Germinal center (tissue), 1 donor: ENCODE data around the gene LAMB3.
A peak's percentile ranks its signal among the peaks of the same experiment; 100 is the strongest.
"Not testable (repeated sequence)": the region's sequence is repeated elsewhere in the genome, so short reads cannot be mapped to it uniquely, and the experiment has no call there.

Source experiments
- DNase-seq: peaks from one replicate; pipeline ENCODE4 v3.0.0; 2012; ENCODE audit warnings: mixed read lengths, low spot score

LAMB3 gene

DNA sequence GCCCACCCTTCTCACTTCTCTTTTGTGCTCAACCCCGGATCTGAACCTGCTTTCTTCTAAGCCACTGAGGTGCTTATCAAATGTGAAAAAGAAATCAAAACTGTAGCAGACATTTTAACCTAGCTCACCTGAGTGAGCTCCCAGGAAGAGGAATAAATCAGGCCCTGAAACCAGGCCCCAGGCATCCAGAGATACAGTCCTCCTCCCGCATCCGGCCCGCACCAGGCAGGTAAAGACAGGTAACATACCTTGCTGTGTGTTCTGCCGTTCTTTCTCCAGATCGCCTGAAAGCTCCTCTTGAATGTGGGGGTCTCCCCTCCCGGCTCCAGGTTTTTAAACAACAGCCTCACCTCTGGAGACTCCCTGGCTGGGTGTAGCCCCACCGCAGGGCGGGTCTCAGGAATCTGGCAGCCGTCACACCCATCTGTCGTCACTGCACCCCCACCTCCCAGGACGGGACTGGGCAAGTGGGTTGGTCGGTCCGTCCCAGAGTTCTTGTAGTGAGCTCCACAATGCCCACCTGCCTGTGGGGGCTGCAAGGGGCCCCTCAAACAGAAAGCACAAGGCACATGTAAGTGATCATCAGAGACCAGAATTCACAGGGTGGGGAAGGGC, at the start of gene LAMB3:
Gene LAMB3 (minus strand): TSS at position 305 of the 615 bp plus-strand sequence. CDS start 1,481 bp downstream, outside the sequence.
- DNase-seq = no peak

- not testable (repeated sequence) for DNase-seq
Observed at GRCh38 chr1:209700686-209701085, 48.5 kb upstream of the LAMB3 start.

DNA sequence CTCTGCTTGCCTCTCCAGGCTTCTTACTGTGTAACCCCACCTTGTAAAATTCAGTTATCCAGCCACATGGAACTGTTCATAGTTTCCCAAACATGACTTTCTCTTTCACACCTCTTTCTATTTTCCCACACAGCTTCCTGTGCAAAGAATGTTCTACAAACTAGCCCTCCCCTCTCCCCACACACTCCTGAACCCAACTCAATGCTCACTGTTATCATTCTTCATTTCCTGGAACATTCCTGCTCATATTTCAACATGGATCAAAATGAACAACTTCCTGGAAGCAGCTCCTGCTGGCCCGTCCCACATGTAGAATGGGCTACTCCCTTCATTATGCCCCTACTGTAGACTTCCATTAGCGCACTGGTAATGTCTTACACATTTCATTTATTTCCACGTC, 44.9 kb upstream of the LAMB3 start:
- DNase-seq = no peak

GRCh38 chr1:209696673-209697072, 44.4 kb upstream of the LAMB3 start:
- no peak for DNase-seq

- peak; percentile 54 for DNase-seq
Observed at GRCh38 chr1:209692745-209693504, 40.7 kb upstream of the LAMB3 start.

DNA sequence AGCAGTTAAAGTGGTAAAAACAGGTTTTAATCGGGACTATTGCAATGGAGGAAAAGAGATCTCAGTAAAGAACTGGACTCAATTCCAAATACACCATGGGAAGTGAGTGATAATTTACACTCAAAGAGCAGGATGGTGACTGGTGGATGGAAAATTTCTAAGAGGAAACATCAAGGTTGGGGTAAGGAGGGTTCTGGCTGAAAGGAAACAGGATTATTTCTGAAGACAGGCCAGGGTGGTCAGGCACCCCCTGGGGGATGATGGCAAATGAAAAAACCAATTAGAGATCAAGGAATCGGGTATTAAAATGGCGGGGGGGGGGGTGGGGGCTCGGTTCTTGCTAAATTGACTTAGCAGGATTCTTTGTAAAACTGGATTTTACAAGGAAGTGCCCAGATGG, 40.1 kb upstream of the LAMB3 start:
- no peak for DNase-seq

GRCh38 chr1:209691237-209691636, 39.0 kb upstream of the LAMB3 start:
- no peak for DNase-seq

GRCh38 chr1:209689477-209689876, 37.3 kb upstream of the LAMB3 start:
- no peak for DNase-seq

GRCh38 chr1:209688746-209689234, 36.6 kb upstream of the LAMB3 start:
- DNase-seq = no peak

DNA sequence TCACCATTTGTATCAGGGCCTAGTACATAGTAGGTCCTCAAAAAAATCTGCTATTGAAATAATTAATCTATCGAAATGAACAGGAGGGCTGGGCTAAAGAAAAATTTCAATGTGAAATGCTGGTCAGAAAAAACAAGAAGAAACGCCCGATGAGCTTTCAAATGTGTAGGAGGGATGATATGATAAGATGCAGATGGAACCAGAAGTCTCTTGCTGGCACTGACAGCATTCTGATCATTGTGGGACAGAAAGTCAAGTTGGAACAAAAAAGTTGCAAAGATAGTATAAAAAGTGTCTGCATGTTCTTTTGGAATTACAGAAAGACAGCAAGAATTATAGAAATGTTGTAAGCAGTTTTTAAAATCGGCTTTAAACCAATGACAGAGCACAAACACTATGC, 34.1 kb upstream of the LAMB3 start:
- no peak for DNase-seq

GRCh38 chr1:209685821-209686220, 33.6 kb upstream of the LAMB3 start:
- no peak for DNase-seq

DNA sequence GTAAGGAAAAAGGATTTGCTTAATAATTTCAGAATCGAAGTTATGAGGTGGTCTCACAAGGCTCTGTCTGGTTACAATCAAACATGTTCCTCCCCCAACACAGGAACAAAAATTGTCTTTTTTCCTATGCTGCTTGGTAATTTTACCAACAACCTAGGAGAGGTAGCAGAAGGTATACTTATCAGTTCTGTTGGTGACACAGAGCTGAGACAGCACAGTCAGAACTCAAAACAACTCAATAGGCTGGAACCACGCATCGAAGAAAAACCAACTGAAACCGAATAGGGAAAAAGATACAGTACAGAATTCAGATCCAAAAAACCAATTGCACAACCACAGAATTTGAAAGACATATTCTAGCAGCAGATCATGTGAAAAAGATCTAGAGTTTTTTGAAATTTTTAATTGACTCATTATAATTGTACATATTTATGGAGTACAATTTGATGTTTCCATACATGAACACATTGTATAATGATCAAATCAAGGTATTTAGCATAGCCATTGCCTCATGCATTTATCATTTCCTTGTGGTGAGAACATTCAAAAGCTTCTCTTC, 26.8 kb upstream of the LAMB3 start:
- DNase-seq = no peak

- no peak for DNase-seq
Observed at GRCh38 chr1:209675565-209676154, 23.4 kb upstream of the LAMB3 start.

GRCh38 chr1:209674957-209675564, 22.8 kb upstream of the LAMB3 start, which contains the start of gene G0S2:
Gene G0S2 (plus strand): TSS chr1:209675412. CDS start chr1:209675685, 273 bp downstream.
- no peak for DNase-seq

DNA sequence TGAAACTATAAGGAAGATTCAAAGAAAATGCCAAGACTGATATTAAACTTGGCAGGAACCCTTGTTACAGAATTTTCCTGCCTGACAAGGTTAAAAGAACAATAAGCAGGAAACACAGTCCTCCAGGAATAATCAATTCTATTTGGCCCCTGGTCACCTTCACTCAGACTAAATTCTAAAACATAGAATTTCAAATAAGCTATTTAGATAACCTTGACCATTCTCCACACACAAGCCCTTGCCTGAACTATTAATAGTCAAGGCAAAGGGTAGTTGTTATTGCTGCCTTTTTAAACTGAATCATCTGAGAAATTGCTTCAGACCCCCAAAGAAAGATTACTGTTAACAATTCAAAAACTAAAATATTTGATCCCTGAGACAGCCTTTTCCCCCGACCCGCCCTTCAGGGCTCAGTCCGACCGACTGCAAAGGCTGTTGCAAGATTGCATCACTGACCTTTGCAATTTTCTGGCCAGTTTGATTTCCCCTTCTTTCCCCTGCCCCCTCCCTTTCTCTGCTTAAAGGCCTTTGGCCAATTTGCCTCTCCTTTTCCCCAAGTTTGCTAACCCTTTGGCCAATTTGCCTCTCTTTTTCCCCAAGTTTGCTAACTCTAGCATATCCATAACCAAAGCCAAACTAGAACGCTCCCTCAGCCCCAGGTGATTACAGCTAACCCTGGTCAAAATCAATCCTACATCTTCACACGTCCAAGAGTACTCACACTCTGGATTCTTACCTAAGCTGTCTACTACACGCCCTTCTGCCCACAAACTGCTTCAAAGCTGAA, 21.6 kb upstream of the LAMB3 start:
- DNase-seq = no peak

DNA sequence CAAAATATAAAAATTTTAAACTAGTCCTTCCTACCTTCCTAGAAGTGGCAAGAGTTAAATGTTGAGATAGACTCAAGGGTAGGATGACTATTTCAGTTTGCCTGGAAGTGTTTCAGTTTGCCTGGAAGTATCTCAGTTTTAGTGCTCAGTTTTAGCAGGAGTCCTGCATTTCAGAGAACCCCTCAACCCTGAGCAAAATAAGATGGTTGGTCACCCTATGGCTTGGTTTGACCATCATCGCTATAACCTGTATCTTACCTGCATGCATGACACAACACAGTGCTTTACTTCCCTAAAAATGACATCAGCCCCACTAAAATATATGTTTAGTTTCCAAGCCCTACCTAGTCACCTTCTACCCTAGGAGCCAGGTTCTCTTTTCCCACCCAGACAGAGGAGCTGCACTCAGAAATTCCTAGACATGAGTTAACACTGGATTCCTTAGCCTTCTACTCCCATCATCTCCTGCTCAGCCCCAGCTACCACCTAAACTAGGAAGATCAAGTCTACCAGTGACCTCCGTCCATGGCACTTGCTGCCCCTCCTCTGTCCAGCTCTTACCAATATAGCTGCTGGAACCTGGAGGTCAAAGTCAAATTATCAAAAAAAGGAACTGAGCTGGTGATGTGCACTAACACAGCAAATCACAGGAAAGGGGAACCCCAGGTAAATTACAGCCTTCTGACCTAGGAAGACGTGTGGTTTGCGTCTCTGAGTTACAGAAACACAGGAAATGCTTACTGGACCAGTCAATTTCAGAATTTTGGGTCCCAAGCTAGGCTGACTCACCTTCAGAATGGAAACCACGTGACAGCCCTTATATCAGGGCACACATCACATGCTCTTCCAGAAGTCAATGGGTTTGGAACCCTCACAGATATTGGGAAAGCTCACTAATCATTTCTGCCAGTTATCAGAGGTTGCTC, 20.7 kb upstream of the LAMB3 start:
- peak; percentile 23 for DNase-seq

DNA sequence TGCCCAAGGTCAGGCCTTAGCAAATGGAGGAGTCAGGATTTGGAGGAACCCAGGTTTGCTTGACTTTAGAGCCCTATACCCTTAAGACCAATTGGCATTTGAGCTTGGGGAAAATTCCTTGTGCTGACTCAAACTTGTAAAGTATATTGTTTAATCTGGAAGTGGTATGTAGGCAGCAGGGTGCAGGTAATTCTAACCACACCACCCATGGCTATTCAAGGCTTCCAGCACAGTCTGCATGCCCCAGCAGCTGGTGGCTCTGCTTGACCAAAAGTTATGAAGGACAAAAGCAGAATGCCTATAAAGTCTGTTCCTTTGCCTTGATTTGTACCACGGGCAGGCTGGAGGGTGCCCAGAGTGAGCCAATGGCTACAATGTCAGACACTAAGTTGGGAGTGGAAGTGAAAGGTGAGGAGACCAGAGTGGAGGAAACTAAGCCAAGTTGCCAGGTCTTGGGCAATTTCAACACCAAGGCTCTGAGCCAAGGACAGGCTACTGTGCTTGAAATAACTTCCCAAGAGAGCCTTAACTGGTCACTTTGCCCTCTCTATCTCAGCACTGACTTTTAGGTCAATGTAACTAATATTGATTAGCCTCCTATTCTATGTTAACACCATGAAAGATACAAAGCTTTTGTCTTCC, 18.3 kb upstream of the LAMB3 start:
- no peak for DNase-seq

- DNase-seq = no peak
Observed at GRCh38 chr1:209667708-209668107, 15.5 kb upstream of the LAMB3 start.

- DNase-seq = no peak
Observed at GRCh38 chr1:209667103-209667502, 14.9 kb upstream of the LAMB3 start.

DNA sequence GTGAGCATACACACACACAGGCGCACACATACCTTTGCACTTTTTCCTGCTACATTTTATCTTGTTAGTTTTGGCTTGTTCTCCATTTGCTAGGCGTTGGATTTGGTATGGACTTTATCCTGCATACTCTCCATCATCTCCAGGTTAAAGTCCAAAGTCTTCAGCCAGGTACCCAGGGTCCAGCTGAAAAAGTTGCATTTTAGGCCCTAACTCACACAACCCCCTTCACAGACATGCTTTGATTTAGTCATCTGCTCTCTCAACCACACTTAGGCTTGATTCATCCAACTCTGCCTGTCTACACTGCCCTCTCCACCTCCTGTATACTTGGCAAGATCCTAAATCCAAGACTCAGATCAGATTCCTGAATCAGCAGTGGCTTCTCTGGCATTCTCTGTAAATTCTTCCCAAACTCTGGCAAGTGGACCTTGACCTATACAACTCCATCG, 10.7 kb upstream of the LAMB3 start:
- no peak for DNase-seq
